ENCODE results near the gene PTPRT.

Gene PTPRT

DNA sequence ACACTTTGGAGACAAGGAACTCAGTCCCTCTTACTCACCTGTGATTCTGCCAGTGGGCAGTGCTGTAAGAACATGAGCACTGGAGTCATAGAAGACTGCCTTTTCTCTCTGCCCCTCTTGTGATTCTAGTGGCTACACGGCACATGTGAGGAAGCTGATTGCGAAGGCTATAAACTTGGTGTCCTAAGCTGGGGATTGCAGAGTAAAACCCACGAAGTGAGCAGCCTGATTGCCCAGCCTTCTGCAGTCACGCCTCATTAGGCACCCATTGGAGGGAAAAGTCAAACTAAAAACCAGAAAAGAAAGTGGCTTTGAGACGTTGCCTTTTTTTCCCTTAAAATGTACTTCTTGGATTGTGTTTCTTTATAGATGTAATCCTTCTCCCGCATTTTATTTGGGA lies 823.1 kb downstream of the PTPRT start:
- no peak overlapping the region for H3K4me3 ChIP-seq (ENCODE audit: low read depth, low read length)
- TF ChIP-seq, protein P1, sequence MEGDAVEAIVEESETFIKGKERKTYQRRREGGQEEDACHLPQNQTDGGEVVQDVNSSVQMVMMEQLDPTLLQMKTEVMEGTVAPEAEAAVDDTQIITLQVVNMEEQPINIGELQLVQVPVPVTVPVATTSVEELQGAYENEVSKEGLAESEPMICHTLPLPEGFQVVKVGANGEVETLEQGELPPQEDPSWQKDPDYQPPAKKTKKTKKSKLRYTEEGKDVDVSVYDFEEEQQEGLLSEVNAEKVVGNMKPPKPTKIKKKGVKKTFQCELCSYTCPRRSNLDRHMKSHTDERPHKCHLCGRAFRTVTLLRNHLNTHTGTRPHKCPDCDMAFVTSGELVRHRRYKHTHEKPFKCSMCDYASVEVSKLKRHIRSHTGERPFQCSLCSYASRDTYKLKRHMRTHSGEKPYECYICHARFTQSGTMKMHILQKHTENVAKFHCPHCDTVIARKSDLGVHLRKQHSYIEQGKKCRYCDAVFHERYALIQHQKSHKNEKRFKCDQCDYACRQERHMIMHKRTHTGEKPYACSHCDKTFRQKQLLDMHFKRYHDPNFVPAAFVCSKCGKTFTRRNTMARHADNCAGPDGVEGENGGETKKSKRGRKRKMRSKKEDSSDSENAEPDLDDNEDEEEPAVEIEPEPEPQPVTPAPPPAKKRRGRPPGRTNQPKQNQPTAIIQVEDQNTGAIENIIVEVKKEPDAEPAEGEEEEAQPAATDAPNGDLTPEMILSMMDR (IDR thresholded peaks at IDR 0.05; ENCODE audit: borderline replicate concordance, insufficient read depth, low read depth, low read length) = no peak

DNA sequence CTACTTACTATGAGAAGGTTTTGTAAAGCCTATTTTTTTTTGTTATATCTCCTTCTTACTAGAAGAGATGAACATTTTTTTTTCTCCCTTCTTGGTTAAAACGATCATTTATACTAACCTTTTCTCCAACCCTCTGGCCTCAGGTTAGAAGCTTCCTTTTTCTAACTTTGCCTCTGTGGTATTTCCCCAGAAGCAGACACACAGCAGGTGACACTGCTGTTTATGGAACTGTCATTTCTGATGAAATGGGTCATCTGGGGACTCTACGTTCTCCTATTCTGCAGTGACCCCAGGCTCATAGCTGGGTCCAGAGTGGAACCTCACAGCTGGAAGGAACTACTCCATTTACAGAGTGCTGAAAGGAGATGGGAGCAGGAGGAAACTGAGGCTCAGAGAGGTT lies 825.3 kb downstream of the PTPRT start:
- no peak overlapping the region for H3K4me3 ChIP-seq (ENCODE audit: low read depth, low read length)
- TF ChIP-seq, protein P1 (IDR thresholded peaks at IDR 0.05; ENCODE audit: borderline replicate concordance, insufficient read depth, low read depth, low read length) = no peak

- no peak overlapping the region for H3K4me3 ChIP-seq (ENCODE audit: low read depth, low read length)
- TF ChIP-seq, protein P1 (IDR thresholded peaks at IDR 0.05; ENCODE audit: borderline replicate concordance, insufficient read depth, low read depth, low read length) = no peak
These were observed 828.2 kb downstream of the PTPRT start for GRCh38 chr20:42361402-42361970.

GRCh38 chr20:42360621-42361020 lies 829.1 kb downstream of the PTPRT start:
- TF ChIP-seq, protein P1 (IDR thresholded peaks at IDR 0.05; ENCODE audit: borderline replicate concordance, insufficient read depth, low read depth, low read length) = no peak
- H3K4me3 ChIP-seq (ENCODE audit: low read depth, low read length) = no peak overlapping the region

- TF ChIP-seq, protein P1 (IDR thresholded peaks at IDR 0.05; ENCODE audit: borderline replicate concordance, insufficient read depth, low read depth, low read length) = no peak
- no peak overlapping the region for H3K4me3 ChIP-seq (ENCODE audit: low read depth, low read length)
These were observed 830.1 kb downstream of the PTPRT start for GRCh38 chr20:42359617-42360016.

DNA sequence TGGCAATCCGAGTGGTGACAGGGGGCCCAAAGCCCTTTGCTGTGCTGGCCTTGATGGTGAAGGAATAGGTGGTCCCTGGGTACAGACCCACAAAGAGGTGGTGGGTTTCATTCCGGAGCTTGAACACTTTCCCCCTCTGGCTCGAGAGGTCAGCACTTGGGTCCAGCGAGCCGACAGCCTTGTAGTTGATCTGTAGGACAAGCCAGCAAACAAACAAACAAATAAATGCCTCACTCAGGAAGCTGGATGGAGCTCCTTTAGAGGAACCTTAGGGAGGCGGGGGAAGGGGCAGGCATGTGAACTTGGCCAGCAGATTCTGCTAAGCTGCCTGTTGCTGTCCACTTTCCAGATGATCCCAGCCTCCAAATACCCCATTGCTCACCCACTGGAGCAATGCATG lies 837.6 kb downstream of the PTPRT start:
- TF ChIP-seq, protein P1 (IDR thresholded peaks at IDR 0.05; ENCODE audit: borderline replicate concordance, insufficient read depth, low read depth, low read length) = no peak
- no peak overlapping the region for H3K4me3 ChIP-seq (ENCODE audit: low read depth, low read length)

- no peak overlapping the region for H3K4me3 ChIP-seq (ENCODE audit: low read depth, low read length)
- TF ChIP-seq, protein P1 (IDR thresholded peaks at IDR 0.05; ENCODE audit: borderline replicate concordance, insufficient read depth, low read depth, low read length) = no peak
These were observed 839.2 kb downstream of the PTPRT start for GRCh38 chr20:42350521-42350920.

Data from GM12875 (cell line).